HG03095 (cell line): ENCODE data around the gene TBC1D16.

Experiments
- ATAC-seq: cut with Tn5 transposase; IDR thresholded peaks from one replicate; pipeline ENCODE4 v1.9.1; 2021; ENCODE audit warnings: moderate library complexity; ENCODE audit not compliant: unreplicated experiment

TBC1D16 gene, protein sequence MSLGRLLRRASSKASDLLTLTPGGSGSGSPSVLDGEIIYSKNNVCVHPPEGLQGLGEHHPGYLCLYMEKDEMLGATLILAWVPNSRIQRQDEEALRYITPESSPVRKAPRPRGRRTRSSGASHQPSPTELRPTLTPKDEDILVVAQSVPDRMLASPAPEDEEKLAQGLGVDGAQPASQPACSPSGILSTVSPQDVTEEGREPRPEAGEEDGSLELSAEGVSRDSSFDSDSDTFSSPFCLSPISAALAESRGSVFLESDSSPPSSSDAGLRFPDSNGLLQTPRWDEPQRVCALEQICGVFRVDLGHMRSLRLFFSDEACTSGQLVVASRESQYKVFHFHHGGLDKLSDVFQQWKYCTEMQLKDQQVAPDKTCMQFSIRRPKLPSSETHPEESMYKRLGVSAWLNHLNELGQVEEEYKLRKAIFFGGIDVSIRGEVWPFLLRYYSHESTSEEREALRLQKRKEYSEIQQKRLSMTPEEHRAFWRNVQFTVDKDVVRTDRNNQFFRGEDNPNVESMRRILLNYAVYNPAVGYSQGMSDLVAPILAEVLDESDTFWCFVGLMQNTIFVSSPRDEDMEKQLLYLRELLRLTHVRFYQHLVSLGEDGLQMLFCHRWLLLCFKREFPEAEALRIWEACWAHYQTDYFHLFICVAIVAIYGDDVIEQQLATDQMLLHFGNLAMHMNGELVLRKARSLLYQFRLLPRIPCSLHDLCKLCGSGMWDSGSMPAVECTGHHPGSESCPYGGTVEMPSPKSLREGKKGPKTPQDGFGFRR

DNA sequence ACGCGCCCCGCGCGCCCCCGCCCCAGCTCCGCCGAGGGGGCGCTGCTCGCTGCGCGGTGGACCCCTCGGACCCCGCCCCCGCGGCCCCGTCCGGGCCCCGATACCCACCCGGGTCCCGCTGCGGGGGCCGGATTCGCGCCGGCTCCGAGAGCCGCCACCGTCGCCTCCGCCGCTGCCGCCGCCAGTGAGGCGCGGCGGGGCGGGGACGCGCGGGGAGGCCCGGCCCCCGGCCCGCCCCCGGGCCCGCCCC is at the start of gene TBC1D16:
Gene TBC1D16 (minus strand): TSS at position 186 of the 250 bp plus-strand sequence. CDS start 22,325 bp downstream, outside the sequence.
- ATAC-seq: no peak

DNA sequence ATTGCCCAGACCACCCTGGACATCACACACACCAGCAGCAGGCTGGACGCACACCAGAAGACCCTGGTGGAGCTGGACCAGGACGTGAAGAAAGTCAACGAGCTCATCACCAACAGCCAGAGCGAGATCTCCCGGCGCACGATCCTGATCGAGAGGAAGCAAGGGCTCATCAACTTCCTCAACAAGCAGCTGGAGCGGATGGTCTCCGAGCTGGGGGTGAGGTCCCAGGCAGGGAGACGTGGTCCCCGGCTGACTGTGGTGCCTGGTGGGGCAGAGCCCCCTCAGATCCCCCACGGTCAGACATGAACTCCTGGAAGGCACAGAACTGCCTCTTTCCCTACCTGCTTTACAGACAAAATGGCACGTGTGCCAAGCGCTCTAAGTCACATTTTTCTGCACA is 49.1 kb upstream of the TBC1D16 start:
- no peak for ATAC-seq

DNA sequence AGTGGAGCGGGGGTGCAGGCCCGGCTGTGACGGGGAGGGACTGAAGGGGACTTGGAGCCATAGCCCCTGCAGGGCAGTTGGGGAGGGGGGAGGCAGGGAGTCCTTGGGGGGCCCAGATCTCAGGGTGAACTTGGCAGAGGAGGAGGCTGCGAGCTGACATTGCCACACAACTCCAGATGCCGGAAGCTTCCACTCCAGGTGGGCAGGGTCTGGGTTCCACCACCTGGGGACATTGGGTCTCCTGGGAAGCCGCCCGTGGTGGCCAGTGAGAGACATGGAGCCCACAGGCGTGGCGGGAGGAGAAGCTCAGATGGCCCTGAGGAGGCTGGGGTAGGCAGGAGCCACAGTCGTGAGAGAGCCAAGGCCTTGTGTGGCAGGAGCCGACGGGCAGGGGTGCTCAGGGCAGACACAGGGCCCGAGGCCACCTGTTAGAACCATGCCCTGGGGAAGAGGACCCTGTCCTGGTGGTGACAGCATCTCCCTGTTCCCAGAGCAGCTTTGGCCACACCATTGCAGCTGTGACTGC is 47.5 kb upstream of the TBC1D16 start:
- no peak for ATAC-seq

DNA sequence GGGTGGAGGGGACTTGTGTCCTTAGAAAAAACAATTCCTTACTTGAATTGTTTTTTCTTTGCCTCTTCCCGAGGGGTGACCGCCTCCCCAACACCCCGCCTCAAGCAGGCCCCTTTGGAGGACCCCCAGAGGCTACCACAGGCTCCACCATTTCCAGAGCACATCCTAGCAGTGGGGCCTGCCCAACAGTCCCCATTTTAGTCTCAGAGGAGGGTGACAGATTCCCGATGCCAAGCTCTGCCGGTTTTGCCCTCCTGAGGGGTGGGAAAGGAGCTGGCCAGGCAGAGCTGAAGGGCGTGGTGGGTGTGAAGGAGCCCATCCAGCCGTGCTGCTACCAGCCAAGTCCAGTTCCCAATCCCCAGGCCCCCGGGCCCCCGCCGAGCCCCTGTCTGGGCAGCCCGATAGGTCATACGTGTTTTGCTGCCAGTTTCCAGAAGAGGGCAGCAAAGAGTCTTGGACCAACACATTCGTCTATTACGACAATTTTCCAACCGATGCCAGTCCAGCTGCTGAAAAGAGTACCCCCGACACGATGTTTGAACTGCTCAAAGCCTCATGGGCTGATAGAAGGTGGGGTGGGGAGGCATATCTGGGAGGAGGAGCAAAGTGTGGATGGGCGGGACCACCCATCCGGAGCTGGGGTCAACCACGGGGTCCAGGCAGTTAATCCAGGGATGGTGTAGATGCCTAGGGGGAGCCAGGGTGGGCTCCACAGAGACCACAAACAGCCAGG is 46.9 kb upstream of the TBC1D16 start:
- ATAC-seq: no peak

DNA sequence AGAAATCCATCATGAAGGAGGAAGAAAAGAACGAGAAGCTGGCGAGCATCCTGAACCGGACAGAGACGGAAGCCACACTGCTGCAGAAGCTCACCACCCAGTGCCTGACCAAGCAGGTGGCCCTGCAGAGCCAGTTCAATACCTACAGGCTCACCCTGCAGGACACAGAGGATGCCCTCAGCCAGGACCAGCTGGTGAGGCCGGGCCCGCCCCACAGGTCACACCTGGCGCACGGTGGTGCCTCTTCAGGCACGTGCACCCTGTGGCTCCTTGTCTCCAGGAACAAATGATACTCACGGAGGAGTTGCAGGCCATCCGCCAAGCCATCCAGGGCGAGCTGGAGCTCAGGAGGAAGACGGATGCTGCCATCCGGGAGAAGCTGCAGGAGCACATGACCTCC is 45.9 kb upstream of the TBC1D16 start:
- no peak for ATAC-seq

DNA sequence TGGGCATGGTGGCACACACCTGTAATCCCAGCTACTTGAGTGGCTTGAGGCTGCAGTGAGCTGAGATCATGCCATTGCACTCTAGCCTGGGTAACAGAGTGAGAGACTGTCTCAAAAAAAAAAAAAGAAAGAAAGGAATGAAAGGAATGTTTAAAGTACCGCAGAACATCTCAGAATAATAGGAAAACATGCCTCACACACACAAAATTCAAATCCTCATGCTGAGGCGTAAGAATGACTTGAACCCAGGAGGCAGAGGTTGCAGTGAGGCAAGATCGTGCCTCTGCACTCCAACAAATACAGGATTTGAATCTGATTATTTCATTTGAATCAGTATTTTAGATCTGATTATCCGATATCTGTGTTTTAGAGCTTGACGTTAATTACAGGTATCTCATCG is 44.4 kb upstream of the TBC1D16 start:
- no peak for ATAC-seq

DNA sequence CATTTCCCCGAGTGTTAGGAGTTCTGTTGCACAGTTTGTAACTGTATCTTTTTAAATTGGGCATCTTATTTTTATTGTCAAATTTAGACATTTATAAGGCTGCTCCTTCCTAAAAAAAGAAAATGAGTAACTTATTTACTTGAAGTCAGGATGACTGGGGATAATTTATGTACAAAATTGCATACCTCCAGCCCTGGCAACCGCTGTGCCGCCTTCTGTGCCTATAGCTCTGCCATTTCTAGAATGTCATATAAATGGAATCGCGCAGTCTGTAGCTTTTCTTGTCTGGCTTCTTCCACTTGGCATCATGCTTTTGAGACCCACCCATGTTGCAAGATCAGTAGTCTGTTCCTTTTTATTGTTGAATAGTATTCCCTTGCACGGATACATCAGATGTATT is 36.7 kb upstream of the TBC1D16 start:
- ATAC-seq: no peak

DNA sequence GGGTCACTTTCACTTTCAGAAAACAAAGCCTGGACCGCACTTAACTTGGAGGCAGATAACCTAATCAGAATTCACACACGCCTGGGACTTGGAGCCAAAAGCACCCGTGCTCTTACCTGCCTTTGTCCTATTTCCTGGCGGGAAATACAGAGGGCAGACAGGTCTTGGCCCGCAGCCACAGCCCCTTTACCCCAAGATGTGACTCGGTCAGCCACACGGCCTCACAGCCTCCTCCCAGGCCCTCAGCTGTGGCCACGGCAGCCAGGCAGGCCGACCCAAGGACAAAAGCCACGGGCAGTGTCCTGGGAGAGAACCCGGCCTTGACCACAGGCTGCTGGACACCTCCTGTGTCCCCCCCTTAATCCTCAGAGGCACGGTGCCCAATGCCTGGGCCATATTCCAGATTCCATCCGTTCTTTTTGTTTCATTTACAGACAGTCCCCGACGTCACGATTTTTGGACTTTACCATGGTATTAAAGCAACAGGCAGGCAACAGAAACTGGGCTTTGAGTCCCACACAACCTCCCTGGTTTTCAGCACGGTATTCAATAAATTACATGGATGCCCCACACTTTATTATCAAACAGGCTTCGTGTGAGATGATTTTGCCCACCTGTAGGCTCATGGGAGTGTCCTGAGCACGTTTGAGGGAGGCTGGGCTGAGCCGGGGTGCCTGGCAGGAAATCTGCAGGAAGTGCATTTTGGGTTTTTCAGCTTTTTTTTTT is 35.6 kb upstream of the TBC1D16 start:
- ATAC-seq: no peak

DNA sequence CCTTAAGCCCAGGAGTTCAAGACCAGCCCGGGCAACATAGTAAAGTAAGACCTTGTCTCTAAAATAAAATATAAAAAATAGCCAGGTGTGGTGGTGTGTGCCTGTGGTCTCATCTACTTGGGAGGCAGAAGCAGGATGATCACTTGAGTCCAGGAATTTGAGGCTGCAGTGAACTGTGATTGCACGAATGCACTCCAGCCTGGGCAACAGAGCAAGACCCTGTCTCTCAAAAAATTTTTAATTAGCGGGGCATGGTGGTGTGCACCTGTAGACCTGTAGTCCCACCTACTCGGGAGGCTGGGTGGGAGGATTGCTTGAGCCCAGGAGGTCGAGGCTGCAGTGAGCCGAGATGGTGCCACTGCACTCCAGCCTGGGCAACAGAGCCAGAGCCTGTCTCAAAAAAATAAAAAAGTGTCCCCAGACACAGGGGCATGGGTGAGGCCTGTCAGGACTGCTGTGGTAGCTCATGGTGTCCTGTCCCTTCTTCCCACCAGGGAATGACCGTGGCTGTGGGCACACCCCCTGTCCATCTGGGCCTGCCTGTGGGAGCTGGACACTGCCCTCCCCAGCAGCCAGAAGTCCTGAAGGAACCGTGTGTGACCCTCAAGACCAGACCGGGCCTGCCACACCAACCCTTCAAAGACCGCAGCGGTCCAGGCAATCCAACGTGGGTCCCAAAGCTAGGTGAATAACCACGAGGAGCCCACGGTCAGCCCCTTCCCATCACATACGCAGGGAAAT is 34.9 kb upstream of the TBC1D16 start:
- ATAC-seq: no peak

DNA sequence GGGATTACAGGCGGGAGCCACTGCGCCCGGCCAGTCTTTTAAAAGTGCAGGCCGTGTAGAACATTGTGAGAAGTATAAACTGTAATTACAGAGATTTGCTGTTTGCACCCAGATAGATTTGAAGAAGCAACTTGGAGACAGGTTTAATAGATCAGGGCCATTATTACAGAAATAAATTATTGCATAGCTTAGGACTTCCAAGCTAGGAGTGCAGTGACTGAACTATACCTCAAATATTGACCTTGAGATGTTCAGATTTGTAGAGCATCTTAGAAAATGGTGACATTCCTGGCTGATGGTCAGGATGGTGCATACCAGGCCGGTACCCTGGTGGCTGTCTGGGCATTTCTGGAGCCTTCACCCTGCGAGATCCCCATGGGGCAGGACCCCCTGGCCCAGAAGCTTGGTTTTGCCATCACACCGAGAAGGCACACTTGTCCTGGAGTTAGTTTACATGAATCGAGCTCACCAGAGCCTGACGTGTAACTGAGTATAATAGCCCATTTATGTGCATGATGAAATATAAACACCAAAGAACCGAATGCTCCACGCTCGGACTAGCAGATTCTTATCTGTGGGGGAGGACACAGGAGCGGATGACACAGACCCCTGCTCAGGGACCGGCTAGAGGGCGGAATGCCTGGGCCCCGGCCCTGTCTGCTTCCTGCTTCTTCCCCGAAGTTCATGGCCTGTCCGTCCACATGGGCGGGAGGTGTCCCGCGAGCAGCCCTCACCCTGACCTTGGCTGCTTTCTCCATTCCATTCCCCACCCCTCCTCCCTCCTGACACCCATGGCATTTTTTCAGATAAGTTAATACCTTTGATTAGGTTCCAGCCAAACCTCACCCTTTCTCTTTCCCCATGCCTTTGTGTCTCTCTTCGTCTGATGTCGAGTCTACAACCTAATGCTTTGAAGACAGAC is 32.9 kb upstream of the TBC1D16 start:
- ATAC-seq: no peak

DNA sequence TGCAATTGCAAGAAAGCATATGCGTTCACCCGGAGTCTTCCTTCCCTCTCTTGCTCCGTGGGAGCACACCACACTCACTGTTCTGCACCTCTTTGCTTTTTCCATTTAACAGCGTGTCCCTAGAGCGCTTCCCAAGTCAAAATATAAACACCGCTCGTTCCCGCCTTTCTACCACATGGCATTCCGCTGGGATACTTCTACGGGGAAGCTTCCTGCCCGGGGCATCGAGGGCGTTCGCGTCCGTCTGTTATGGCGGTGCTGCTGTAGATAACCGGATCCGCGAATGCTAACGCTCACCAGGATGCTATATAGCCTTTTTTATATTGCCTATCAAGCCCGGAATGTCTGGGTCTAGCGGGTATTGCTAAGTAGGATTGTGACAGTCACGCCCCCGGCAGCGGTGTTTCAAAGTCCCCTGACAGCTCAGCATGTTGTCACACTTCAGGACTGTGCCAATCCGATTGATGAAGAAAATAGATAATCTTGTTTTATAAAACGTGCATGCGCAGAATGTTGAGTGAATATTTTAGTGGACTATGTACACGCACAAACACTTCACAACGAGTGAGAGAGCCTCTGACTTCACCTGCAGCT is 31.8 kb upstream of the TBC1D16 start:
- no peak for ATAC-seq

DNA sequence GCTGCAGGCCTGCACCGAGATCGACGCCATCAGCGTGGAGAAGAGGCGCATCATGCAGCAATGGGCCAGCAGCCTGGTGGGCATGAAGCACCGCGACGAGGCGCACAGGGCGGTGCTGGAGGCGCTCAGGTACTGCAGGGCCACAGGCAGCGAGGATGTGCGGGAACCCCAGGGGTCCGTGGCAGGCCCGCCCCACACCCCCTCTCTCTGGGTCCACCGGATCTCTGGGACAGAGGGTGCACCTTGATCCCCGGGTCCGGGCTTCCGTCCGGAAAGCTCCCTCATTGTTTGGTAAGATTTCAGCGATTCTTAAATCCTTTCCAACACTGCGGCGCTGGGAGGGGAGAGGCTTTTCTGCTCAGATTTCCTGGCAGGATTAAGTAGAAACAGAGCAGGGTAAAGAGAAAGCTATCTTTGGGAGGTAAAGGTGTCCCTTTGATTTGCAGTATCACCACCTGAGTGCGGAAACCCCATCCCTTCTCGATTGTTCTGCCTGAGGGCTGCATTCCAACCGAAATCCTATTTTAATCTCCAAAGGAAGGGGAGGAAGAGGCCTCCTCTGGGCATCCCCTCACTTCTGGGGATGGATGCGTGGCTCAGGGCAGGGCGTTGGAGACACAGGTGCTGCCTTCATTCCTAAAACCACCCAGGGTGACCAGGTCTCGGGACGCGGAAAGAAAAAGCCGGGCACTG is 30.0 kb upstream of the TBC1D16 start:
- no peak for ATAC-seq

DNA sequence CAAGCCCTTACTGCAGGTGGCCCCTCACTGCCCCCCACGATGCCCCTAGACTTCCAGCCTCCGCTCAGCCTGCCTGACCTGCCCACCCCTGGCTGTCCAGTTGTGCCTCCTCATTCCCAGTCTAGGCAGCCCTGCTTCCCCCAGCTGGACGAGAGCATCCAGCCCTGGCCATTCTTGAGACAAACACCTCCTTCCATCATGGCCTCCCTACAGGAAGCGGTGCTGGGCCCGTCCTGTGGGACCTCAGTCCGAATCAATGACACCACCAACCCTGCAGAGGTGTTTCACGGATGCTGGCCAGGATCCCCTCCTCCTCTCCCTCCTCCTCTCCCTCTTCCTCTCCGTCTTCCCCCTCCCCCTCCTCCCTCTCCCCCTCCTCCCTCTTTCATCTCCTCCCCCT is 29.0 kb upstream of the TBC1D16 start:
- ATAC-seq: no peak

DNA sequence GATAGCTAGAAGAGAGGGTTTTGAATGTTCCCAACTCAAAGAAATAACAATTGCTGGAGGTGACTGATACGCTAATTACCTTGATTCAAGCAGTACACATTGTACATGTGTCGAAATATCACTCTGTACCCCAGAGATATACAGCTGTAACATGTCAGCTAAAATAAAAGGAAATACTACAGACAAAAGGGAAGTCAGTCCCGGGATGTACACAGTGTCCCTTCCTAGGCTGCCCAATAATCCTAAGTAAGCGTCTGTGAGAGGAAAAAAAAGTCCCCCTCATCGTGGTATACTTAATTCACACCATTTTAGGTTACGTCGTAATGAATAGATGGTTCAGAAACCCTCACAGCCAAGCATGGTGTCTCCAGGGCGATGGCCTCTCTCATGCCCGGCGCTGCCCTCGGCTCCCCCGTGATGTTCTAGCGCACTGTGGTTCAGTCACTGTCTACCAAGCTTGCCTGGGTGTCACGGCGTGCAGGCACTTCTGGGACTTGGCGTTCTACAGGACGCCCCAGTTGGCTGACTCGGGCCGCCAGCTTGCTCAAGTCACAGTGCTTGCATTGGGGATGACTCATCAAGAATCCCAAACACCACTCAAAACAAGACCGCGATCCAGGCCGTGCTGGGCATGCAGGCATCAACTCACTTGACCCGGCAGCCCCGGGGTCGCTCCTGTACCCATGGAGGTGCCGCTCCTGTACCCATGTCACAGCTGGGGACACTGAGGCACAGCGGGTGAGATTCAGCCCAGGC is 28.3 kb upstream of the TBC1D16 start:
- ATAC-seq: no peak

DNA sequence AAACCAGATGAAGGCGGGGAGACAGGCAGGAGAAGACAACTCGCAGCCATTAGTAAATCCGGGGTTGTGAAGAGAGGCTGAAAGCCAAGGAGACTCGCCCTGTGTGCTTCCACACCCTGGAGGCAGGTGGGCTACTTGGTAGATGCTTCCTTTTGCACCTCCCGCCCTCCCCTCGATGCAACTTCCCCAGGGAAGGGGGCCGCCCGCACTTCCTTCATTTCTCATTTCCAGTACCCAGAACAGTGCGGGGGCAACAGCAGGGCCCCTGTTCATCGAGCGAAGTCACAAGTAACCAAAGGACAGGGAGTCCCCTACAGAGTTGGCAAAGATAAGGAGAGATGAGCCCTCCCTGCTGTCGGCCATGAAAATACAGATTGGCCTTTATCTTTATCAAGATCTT is 25.7 kb upstream of the TBC1D16 start:
- no peak for ATAC-seq

DNA sequence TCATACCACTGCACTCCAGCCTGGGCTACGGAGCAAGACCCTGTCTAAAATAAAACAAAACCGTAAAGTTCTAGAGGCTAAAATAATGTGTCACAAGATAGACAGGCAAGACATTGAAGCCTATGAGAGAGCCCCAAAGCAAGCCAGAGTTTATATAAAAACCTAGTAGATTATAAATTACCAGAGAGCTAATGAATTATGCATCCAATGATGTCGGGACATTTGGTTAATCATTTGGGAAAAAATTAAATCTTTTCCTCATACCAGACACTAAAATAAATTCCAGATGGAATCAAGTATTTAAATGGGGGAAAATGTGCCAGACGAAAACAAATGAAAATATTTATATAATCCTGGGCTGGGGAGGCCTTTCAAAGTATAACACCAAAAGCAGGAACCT is 25.0 kb upstream of the TBC1D16 start:
- no peak for ATAC-seq

DNA sequence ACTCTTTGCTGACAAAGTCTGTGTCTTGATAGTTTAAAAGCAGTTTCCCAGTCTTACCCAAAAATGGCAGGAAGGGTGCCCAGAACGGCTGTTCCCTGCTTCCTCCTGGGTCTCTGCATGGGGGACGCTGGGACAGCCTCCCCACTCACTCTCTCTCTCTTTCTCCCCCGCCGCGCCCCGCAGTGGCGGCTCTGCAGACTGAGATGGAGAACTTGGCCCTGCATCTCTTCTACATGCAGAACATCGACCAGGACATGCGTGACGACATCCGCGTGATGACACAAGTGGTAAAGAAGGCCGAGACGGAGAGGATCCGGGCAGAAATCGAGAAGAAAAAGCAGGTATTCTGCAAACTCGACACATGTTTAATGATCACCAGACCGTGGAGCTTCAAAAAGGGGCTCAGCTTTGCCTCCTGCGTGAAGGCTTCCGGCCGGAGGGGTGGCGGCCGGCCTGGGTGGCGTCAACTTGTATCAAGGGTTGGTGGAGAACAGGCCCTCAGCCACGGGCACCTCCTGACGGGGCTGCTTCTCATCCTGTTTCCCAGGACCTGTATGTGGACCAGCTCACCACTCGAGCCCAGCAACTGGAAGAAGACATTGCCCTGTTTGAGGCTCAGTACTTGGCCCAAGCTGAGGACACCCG is 22.8 kb upstream of the TBC1D16 start:
- no peak for ATAC-seq
